ENCODE measurements around the gene ADA.

The ADA gene

GRCh38 chr20:44615876-44616603 is 35.5 kb downstream of the ADA start:
- TF ChIP-seq, protein P1, sequence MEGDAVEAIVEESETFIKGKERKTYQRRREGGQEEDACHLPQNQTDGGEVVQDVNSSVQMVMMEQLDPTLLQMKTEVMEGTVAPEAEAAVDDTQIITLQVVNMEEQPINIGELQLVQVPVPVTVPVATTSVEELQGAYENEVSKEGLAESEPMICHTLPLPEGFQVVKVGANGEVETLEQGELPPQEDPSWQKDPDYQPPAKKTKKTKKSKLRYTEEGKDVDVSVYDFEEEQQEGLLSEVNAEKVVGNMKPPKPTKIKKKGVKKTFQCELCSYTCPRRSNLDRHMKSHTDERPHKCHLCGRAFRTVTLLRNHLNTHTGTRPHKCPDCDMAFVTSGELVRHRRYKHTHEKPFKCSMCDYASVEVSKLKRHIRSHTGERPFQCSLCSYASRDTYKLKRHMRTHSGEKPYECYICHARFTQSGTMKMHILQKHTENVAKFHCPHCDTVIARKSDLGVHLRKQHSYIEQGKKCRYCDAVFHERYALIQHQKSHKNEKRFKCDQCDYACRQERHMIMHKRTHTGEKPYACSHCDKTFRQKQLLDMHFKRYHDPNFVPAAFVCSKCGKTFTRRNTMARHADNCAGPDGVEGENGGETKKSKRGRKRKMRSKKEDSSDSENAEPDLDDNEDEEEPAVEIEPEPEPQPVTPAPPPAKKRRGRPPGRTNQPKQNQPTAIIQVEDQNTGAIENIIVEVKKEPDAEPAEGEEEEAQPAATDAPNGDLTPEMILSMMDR (IDR thresholded peaks at IDR 0.05; ENCODE audit: low read depth, low read length, missing control alignments), result no peak
- no peak overlapping the region for H3K4me3 ChIP-seq (ENCODE audit: low read depth, low read length)
- in situ Hi-C loops (cut with HindIII; ENCODE audit: low sequenced_read_pairs), result loop anchor here (5.0 to 10.0 kb wide), 2 partner anchors 81 to 219 kb away; no protein-coding TSS in a partner anchor
- no peak for DNase-seq (ENCODE audit: low read depth)

DNA sequence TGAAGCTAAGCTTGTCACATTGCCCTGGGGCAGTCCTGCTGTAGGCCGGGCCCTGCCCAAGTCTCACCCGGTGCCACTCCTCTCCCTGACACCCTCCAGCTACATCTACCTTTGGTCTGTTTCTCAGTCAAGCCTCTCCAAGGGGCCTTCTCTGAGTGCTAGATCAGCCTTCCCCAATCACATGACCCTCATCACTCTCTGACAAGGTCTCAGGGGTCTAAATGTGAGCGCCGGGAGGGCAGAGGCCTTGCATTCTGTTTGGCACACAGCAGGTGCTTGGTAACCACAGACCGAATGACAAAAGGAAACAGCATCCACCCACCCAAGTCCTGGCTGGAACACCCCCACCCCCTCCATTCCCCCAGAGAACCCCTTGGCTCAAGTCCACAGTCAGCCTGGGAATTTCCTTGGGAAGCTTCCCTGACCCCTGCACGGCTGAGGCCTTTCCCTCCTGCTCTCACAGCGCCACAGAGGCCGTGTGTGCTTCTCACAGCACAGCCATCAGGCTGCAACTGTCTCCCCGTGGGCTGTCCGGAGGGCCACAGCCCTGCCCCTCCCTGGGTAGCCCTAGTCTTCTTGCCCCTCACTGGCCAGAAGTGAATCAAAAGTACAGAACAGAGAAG is 36.2 kb downstream of the ADA start:
- in situ Hi-C loops (cut with HindIII; ENCODE audit: low sequenced_read_pairs), result loop anchor here (5.0 to 10.0 kb wide), 2 partner anchors 80 to 218 kb away; no protein-coding TSS in a partner anchor
- no peak for DNase-seq (ENCODE audit: low read depth)
- TF ChIP-seq, protein P1 (IDR thresholded peaks at IDR 0.05; ENCODE audit: low read depth, low read length, missing control alignments), result no peak
- no peak overlapping the region for H3K4me3 ChIP-seq (ENCODE audit: low read depth, low read length)

DNA sequence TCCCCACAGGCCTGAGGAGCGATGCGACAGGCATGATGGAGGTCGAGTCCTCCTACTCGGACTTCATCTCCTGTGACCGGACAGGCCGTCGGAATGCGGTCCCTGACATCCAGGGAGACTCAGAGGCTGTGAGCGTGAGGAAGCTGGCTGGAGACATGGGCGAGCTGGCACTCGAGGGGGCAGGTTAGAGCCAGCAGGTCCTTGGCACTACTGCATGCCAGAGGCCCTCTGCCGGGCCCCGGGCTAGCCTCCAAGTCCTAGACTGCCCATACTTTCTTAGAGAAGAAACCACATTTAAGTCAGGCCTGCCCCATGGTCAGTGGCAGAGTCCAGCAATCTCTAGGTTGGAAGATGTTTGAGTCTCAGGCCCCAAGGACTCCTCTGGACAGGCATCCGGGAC is 37.0 kb downstream of the ADA start:
- no peak for DNase-seq (ENCODE audit: low read depth)
- H3K4me3 ChIP-seq (ENCODE audit: low read depth, low read length), result no peak overlapping the region
- TF ChIP-seq, protein P1 (IDR thresholded peaks at IDR 0.05; ENCODE audit: low read depth, low read length, missing control alignments), result no peak
- in situ Hi-C loops (cut with HindIII; ENCODE audit: low sequenced_read_pairs), result loop anchor here (10.0 kb wide), 1 partner anchor 80 kb away; no protein-coding TSS in a partner anchor

- TF ChIP-seq, protein P1 (IDR thresholded peaks at IDR 0.05; ENCODE audit: low read depth, low read length, missing control alignments), result no peak
- H3K4me3 ChIP-seq (ENCODE audit: low read depth, low read length), result no peak overlapping the region
- no peak for DNase-seq (ENCODE audit: low read depth)
- in situ Hi-C loops (cut with HindIII; ENCODE audit: low sequenced_read_pairs), result loop anchor here (10.0 kb wide), 1 partner anchor 79 kb away; no protein-coding TSS in a partner anchor
Observed at GRCh38 chr20:44613575-44613974, 37.9 kb downstream of the ADA start.

GRCh38 chr20:44610313-44610962 is 41.1 kb downstream of the ADA start:
- no peak for DNase-seq (ENCODE audit: low read depth)
- TF ChIP-seq, protein P1 (IDR thresholded peaks at IDR 0.05; ENCODE audit: low read depth, low read length, missing control alignments), result no peak
- H3K4me3 ChIP-seq (ENCODE audit: low read depth, low read length), result no peak overlapping the region
- in situ Hi-C loops (cut with HindIII; ENCODE audit: low sequenced_read_pairs), result loop anchor here (10.0 kb wide), 1 partner anchor 76 kb away; no protein-coding TSS in a partner anchor

DNA sequence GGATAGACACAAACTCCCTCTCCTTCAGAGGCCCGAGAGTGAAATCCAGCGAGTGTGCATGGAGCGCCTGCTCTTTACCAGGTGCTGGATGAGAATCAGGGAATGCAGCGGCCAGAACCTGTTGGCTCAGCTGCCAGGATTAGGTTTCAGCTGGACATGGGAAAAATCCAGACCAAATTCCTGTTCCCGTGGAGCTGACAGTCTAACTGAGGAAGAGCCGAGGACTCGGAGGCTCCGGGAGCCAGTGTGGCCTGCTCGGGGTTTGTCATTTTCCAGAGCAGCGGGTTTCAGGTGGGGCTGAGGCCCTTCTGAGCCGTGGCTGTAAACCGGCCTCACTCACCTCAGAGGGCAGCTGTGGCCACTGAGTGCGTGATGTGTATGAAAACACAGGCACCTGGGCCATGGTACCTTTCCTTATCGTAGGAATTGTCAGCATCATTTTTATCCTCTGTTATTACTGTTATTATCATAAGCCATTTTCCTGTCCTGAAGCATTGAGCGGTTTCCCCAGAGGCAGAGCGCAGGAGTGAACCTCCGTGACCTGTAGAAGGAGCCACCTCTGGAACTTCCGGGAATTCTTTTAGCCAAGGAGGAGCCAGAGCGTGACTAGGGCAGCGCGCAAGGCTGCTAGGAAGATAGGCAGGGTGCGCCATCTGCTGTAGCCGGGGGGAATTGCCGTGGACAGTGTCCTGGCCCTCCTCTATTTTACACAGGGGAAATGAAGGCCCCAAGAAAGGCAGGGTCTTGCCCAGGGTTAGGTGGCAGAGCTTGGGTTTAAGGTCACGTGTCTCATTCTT is 41.8 kb downstream of the ADA start:
- TF ChIP-seq, protein P1 (IDR thresholded peaks at IDR 0.05; ENCODE audit: low read depth, low read length, missing control alignments), result peak; percentile 99
- in situ Hi-C loops (cut with HindIII; ENCODE audit: low sequenced_read_pairs), result loop anchor here (10.0 kb wide), 1 partner anchor 75 kb away; no protein-coding TSS in a partner anchor
- DNase-seq (ENCODE audit: low read depth), result peak; percentile 49
- no peak overlapping the region for H3K4me3 ChIP-seq (ENCODE audit: low read depth, low read length)

Measured in astrocyte of the cerebellum (primary cell).